ENCODE results near the gene SSBP4.

GRCh38 chr19:18389726-18390064 is 29.5 kb upstream of the SSBP4 start:
- TF ChIP-seq CTCF (IDR thresholded peaks at IDR 0.05), result no peak
- no peak for TF ChIP-seq POLR2A (IDR thresholded peaks at IDR 0.05)

Data from testis (tissue), 2 donors.